ENCODE results near the gene MYL4. TPM values are rescaled to one million over a fixed set of nuclear protein-coding genes. Genes with fewer than 3 reads are reported as not detected.

Gene MYL4
- total RNA-seq, 4 donors from 2014 or later: 5.2 to 11.0 (median 6.2) TPM

GRCh38 chr17:47225436-47225858 is 16.3 kb downstream of the MYL4 start:
- intact Hi-C loops (cut with DNase I): loop anchor here (5.0 kb wide), 1 partner anchor 92 kb away; no protein-coding TSS in a partner anchor
- no peaks in the 10 kb centered on the region for H3K36me3 ChIP-seq
- peak overlapping the region; percentile 52 to 94 (median 88) for H3K27ac ChIP-seq
- peak; percentile 70 to 73 for DNase-seq
- TF ChIP-seq POLR2A (IDR thresholded peaks at IDR 0.05): no peak
- no peak for TF ChIP-seq CTCF (IDR thresholded peaks at IDR 0.05)
- H3K4me1 ChIP-seq: peaks cover 26 to 34% of the 10 kb centered on the region in 2 donors
- no peaks in the 10 kb centered on the region for H3K27me3 ChIP-seq
- no peaks in the 10 kb centered on the region for H3K9me3 ChIP-seq
- H3K4me3 ChIP-seq (replicated peaks in 1 of 3): no peak overlapping the region
- WGBS, 2 donors: 36 to 44% methylated on average over 3 of the region's 3 CpGs

GRCh38 chr17:47225911-47226688 is 17.0 kb downstream of the MYL4 start:
- no peaks in the 10 kb centered on the region for H3K9me3 ChIP-seq
- no peaks in the 10 kb centered on the region for H3K36me3 ChIP-seq
- H3K4me1 ChIP-seq: peaks cover 30 to 38% of the 10 kb centered on the region in 2 donors
- H3K27me3 ChIP-seq: no peaks in the 10 kb centered on the region
- intact Hi-C loops (cut with DNase I): loop anchor here (5.0 kb wide), 1 partner anchor 91 kb away; no protein-coding TSS in a partner anchor
- H3K27ac ChIP-seq: peak overlapping the region; percentile 52 to 94 (median 88)
- TF ChIP-seq CTCF (IDR thresholded peaks at IDR 0.05) (no peak), POLR2A (IDR thresholded peaks at IDR 0.05) (no peak)
- no peak overlapping the region for H3K4me3 ChIP-seq (replicated peaks in 1 of 3)
- WGBS, 2 donors: 90 to 98% methylated on average over 2 of the region's 2 CpGs
- DNase-seq: no peak

GRCh38 chr17:47227862-47228261 is 18.7 kb downstream of the MYL4 start:
- 87 to 88% methylated on average over 2 of the region's 2 CpGs for WGBS, 2 donors
- intact Hi-C loops (cut with DNase I): loop anchor here (5.0 kb wide), 1 partner anchor 89 kb away; no protein-coding TSS in a partner anchor
- H3K27ac ChIP-seq: peak overlapping the region in 1 of 3 donors; percentile 34
- DNase-seq: no peak
- H3K36me3 ChIP-seq: no peaks in the 10 kb centered on the region
- H3K4me3 ChIP-seq (replicated peaks in 1 of 3): no peak overlapping the region
- H3K4me1 ChIP-seq: peaks cover 44 to 56% of the 10 kb centered on the region in 2 donors
- no peaks in the 10 kb centered on the region for H3K27me3 ChIP-seq
- TF ChIP-seq POLR2A (IDR thresholded peaks at IDR 0.05) (no peak), CTCF (IDR thresholded peaks at IDR 0.05) (no peak)
- H3K9me3 ChIP-seq: no peaks in the 10 kb centered on the region

- 7% methylated on average over 22 of the region's 22 CpGs for WGBS, 2 donors
- Histone ChIP-seq H3K36me3 (no peaks in the 10 kb centered on the region), H3K4me1 (peaks cover 40 to 54% of the 10 kb centered on the region in 2 donors), H3K4me3 (replicated peaks in 1 of 3) (no peak overlapping the region), H3K27me3 (no peaks in the 10 kb centered on the region), H3K27ac (peak overlapping the region; percentile 84 to 97 (median 93)), H3K9me3 (no peaks in the 10 kb centered on the region)
- peak; percentile 94 for DNase-seq
- peak; percentile 95 to 99 (median 99) for TF ChIP-seq CTCF (IDR thresholded peaks at IDR 0.05)
- peak in 1 of 2 donors; percentile 63 for TF ChIP-seq POLR2A (IDR thresholded peaks at IDR 0.05)
- intact Hi-C loops (cut with DNase I): loop anchor here (5.0 to 10.0 kb wide), 2 partner anchors 88 to 395 kb away; no protein-coding TSS in a partner anchor
Observed at GRCh38 chr17:47229535-47230443, 20.6 kb downstream of the MYL4 start.

Data from thyroid gland (tissue), 4 donors.